Measurements from ENCODE around the gene PRMT2. TPM values are rescaled to one million over a fixed set of nuclear protein-coding genes. Genes with fewer than 3 reads are reported as not detected.

Gene PRMT2
- 10 to 100 TPM; 69.8 to 71.6 TPM for total RNA-seq
- polyA plus RNA-seq = 287 TPM

- H3K4me1 Mint-ChIP-seq = peaks cover 58 to 77% (median 74%) of the 10 kb centered on the region in 3 donors
- ChIA-PET POLR2A (interaction anchor here (0.8 to 4.2 kb wide), 9 partner anchors 9 to 310 kb away, joined by 3 to 24 read pairs (median 3); partner anchors contain the start of gene DIP2A), CTCF (interaction anchor here (0.9 to 4.1 kb wide), 10 partner anchors 9 to 178 kb away, joined by 3 to 17 read pairs (median 4); partner anchors contain the start of gene S100B)
- peak; percentile 97 to 99 (median 98) for DNase-seq
- H3K4me3 Mint-ChIP-seq = peak within 1 kb of the TSS; percentile 93 to 98 (median 95)
- H3K9me3 ChIP-seq (ENCODE audit: low read length) = no peaks in the 10 kb centered on the region
- peaks cover 5 to 33% (median 14%) of the 10 kb centered on the region in 3 donors for H3K36me3 Mint-ChIP-seq
- no peaks in the 10 kb centered on the region for H3K27me3 ChIP-seq (ENCODE audit: insufficient read depth, low read length, poor library complexity, severe bottlenecking)
- no peaks in the 10 kb centered on the region for H3K36me3 ChIP-seq (ENCODE audit: insufficient read depth, low read length)
- peak within 1 kb of the TSS; percentile 95 for H3K27ac ChIP-seq (ENCODE audit: low read depth, low read length)
- H3K4me1 ChIP-seq (ENCODE audit: insufficient read depth, low read length) = peaks cover 73% of the 10 kb centered on the region
- no peaks in the 10 kb centered on the region for H3K9me3 Mint-ChIP-seq
- H3K27me3 Mint-ChIP-seq = peaks cover 1 to 7% of the 10 kb centered on the region in 2 donors
- peak within 1 kb of the TSS; percentile 87 for H3K4me3 ChIP-seq (ENCODE audit: low read length)
- H3K27ac Mint-ChIP-seq = peak within 1 kb of the TSS; percentile 86 to 100 (median 98)
Measured at GRCh38 chr21:46635324-46636180, at the start of gene PRMT2. Gene PRMT2, plus strand, starts transcription at chr21:46635674. Its CDS starts 1,278 bp downstream, at chr21:46636952.

GRCh38 chr21:46594276-46594675 is 41.2 kb upstream of the PRMT2 start:
- Histone ChIP-seq H3K27me3 (ENCODE audit: insufficient read depth, low read length, poor library complexity, severe bottlenecking) (no peaks in the 10 kb centered on the region), H3K4me3 (ENCODE audit: low read length) (no peak overlapping the region), H3K36me3 (ENCODE audit: insufficient read depth, low read length) (no peaks in the 10 kb centered on the region), H3K9me3 (ENCODE audit: low read length) (peaks cover 3% of the 10 kb centered on the region), H3K4me1 (ENCODE audit: insufficient read depth, low read length) (peaks cover 10% of the 10 kb centered on the region), H3K27ac (ENCODE audit: low read depth, low read length) (no peak overlapping the region)
- POLR2A ChIA-PET = no interaction called here
- Mint-ChIP-seq H3K27me3 (no peaks in the 10 kb centered on the region), H3K36me3 (peaks cover 0 to 32% (median 0%) of the 10 kb centered on the region in 3 donors), H3K4me1 (peaks cover 1 to 2% (median 2%) of the 10 kb centered on the region in 3 donors), H3K4me3 (no peak overlapping the region), H3K9me3 (peaks cover 10 to 38% (median 35%) of the 10 kb centered on the region in 5 donors), H3K27ac (no peak overlapping the region)
- DNase-seq = no peak
- CTCF ChIA-PET = no interaction called here

DNA sequence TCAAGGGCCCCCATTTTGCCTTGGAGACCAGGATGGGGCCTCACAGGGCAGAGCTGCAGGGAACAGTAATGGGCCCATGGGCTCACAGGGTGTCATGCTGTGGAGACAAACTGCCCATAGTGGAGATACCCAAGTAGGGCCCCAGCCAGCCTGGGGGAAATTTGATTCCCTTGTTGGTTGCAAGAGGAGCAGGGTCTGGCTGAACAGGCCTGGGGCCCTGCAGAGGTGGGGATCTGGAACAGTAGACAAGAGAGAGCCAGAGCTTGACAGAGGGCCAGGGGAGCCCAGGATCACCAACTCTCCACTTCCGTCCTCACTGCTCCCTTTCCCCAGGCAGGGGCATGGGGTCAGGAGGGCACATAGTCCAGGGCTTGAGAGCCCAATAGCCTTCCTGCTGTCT is 39.3 kb upstream of the PRMT2 start:
- Histone ChIP-seq H3K4me3 (ENCODE audit: low read length) (no peak overlapping the region), H3K9me3 (ENCODE audit: low read length) (peaks cover 3% of the 10 kb centered on the region), H3K27ac (ENCODE audit: low read depth, low read length) (no peak overlapping the region), H3K4me1 (ENCODE audit: insufficient read depth, low read length) (peaks cover 13% of the 10 kb centered on the region), H3K27me3 (ENCODE audit: insufficient read depth, low read length, poor library complexity, severe bottlenecking) (no peaks in the 10 kb centered on the region), H3K36me3 (ENCODE audit: insufficient read depth, low read length) (no peaks in the 10 kb centered on the region)
- Mint-ChIP-seq H3K9me3 (peaks cover 0 to 22% (median 19%) of the 10 kb centered on the region in 5 donors), H3K4me3 (no peak overlapping the region), H3K27me3 (no peaks in the 10 kb centered on the region), H3K4me1 (peaks cover 0 to 12% (median 4%) of the 10 kb centered on the region in 3 donors), H3K27ac (no peak overlapping the region), H3K36me3 (peaks cover 0 to 14% (median 0%) of the 10 kb centered on the region in 3 donors)
- ChIA-PET CTCF (no interaction called here), POLR2A (no interaction called here)
- no peak for DNase-seq

DNA sequence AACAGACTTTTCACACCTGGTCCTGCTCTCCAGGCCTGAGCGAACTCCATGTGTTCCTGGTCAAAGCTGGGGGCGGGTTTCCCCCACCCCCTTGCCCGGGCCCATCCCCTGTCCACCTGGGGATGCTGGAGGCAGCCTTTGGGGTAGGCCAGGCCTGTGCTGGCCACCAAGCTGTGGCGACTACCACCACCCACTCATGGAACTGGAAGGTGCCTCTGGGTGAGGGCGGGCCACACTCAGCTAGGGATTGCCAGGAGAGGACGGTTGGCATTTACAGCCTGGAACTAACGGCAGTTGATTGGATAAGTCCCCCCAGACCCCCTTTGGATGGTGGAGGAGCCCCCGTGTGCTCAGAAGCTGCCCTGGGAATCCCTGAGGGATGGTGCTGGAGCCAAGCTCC is 38.4 kb upstream of the PRMT2 start:
- ChIA-PET POLR2A (no interaction called here), CTCF (no interaction called here)
- H3K4me3 Mint-ChIP-seq = no peak overlapping the region
- peaks cover 0 to 15% (median 12%) of the 10 kb centered on the region in 5 donors for H3K9me3 Mint-ChIP-seq
- Histone ChIP-seq H3K4me1 (ENCODE audit: insufficient read depth, low read length) (peaks cover 13% of the 10 kb centered on the region), H3K9me3 (ENCODE audit: low read length) (peaks cover 3% of the 10 kb centered on the region), H3K4me3 (ENCODE audit: low read length) (no peak overlapping the region), H3K36me3 (ENCODE audit: insufficient read depth, low read length) (no peaks in the 10 kb centered on the region), H3K27ac (ENCODE audit: low read depth, low read length) (no peak overlapping the region), H3K27me3 (ENCODE audit: insufficient read depth, low read length, poor library complexity, severe bottlenecking) (no peaks in the 10 kb centered on the region)
- H3K4me1 Mint-ChIP-seq = peaks cover 0 to 12% (median 7%) of the 10 kb centered on the region in 3 donors
- no peaks in the 10 kb centered on the region for H3K27me3 Mint-ChIP-seq
- peak overlapping the region in 1 of 8 donors; percentile 60 for H3K27ac Mint-ChIP-seq
- H3K36me3 Mint-ChIP-seq = peaks cover 0 to 12% (median 0%) of the 10 kb centered on the region in 3 donors
- no peak for DNase-seq

DNA sequence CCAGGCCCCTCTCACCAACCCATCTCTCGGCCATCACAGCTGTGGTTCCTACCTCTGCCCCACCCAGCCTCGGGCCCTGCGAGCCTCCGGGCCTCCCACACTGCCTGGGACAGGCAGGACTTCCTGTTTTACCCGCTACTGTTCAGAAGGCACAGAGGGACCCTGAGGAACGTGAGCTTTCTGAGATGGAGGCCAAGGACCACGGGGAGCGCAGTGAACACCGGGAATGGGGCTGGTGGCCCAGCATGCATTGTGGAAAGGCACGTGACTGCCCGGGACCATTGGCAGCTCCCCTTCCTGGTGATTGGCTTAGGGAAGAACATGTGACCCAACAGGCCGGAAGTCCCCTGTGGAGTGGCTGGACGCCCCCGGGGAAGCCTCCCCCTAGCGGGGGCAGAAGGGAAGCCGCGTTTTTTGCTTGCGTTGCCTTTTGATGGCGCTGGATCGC is 37.6 kb upstream of the PRMT2 start:
- DNase-seq = no peak
- Histone ChIP-seq H3K4me1 (ENCODE audit: insufficient read depth, low read length) (peaks cover 13% of the 10 kb centered on the region), H3K36me3 (ENCODE audit: insufficient read depth, low read length) (no peaks in the 10 kb centered on the region), H3K27ac (ENCODE audit: low read depth, low read length) (no peak overlapping the region), H3K4me3 (ENCODE audit: low read length) (no peak overlapping the region), H3K27me3 (ENCODE audit: insufficient read depth, low read length, poor library complexity, severe bottlenecking) (no peaks in the 10 kb centered on the region), H3K9me3 (ENCODE audit: low read length) (peaks cover 3% of the 10 kb centered on the region)
- Mint-ChIP-seq H3K27ac (peak overlapping the region in 1 of 8 donors; percentile 54), H3K36me3 (peaks cover 0 to 9% (median 0%) of the 10 kb centered on the region in 3 donors), H3K4me3 (no peak overlapping the region), H3K27me3 (no peaks in the 10 kb centered on the region), H3K9me3 (peaks cover 0 to 10% (median 4%) of the 10 kb centered on the region in 5 donors), H3K4me1 (peaks cover 3 to 17% (median 8%) of the 10 kb centered on the region in 3 donors)
- CTCF ChIA-PET = no interaction called here
- POLR2A ChIA-PET = interaction anchor here (0.7 kb wide), 1 partner anchor 23 kb away, joined by 5 read pairs; no protein-coding TSS in a partner anchor

DNA sequence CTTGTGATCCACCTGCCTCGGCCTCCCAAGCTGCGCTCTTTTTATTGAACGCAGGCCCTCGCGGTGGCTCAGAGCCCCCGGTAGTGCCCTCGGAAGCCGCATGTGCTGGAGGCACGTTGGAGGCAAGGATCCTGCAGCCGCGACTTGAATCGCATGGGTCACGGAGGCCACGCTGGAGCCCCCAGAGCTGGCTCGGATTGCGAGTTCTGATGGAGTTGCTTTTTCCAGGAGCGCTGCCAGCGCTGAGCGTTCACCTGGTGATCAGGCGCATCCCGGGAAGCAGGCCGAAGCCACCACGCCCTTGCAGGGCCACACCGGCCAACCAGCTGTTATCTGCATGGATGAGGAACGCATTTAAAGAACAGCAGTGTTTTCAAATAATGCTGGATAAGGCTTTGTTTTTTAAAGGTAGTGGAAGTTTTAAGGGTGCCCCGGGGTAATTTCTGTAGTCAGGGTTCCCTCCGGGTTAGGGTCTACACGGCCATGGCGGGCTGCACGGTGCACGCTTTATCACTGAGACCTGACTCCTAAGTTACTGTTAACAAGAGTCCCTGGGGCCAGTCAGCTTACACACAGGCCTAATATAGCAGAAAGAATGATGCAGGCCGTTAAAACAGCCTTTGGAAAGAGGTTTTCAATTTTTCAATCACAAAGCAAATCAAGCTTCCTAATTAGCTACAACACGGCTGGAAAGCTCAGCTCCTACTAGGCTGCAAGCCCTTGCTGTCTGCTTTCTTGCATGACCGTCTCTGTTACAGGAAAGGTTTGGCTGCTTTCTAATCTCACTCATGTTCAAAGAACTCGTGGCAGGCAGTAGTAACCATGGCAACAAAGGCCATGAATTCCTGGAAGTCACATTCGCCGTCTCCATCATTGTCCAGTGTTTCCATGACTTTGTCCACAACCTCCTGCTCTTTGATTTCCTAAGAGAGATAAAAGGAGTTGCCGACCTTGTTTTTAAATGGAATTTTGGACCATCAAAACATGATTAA is 36.6 kb upstream of the PRMT2 start:
- CTCF ChIA-PET = no interaction called here

GRCh38 chr21:46600305-46600704 is 35.2 kb upstream of the PRMT2 start:
- no peak overlapping the region for H3K27ac ChIP-seq (ENCODE audit: low read depth, low read length)
- H3K27ac Mint-ChIP-seq = peak overlapping the region in 6 of 8 donors; percentile 11 to 75 (median 52)
- H3K4me1 ChIP-seq (ENCODE audit: insufficient read depth, low read length) = peaks cover 24% of the 10 kb centered on the region
- no peaks in the 10 kb centered on the region for H3K27me3 Mint-ChIP-seq
- H3K4me3 Mint-ChIP-seq = no peak overlapping the region
- no peak overlapping the region for H3K4me3 ChIP-seq (ENCODE audit: low read length)
- H3K4me1 Mint-ChIP-seq = peaks cover 14 to 28% (median 20%) of the 10 kb centered on the region in 3 donors
- H3K36me3 ChIP-seq (ENCODE audit: insufficient read depth, low read length) = no peaks in the 10 kb centered on the region
- peaks cover 0 to 3% (median 0%) of the 10 kb centered on the region in 5 donors for H3K9me3 Mint-ChIP-seq
- no peak for DNase-seq
- CTCF ChIA-PET = no interaction called here
- POLR2A ChIA-PET = no interaction called here
- no peaks in the 10 kb centered on the region for H3K27me3 ChIP-seq (ENCODE audit: insufficient read depth, low read length, poor library complexity, severe bottlenecking)
- H3K36me3 Mint-ChIP-seq = no peaks in the 10 kb centered on the region
- no peaks in the 10 kb centered on the region for H3K9me3 ChIP-seq (ENCODE audit: low read length)

More for the DNA sequence above, 36.6 kb upstream of the PRMT2 start:
- Histone ChIP-seq H3K4me3 (ENCODE audit: low read length) (no peak overlapping the region), H3K36me3 (ENCODE audit: insufficient read depth, low read length) (no peaks in the 10 kb centered on the region), H3K27ac (ENCODE audit: low read depth, low read length) (no peak overlapping the region), H3K9me3 (ENCODE audit: low read length) (peaks cover 3% of the 10 kb centered on the region), H3K4me1 (ENCODE audit: insufficient read depth, low read length) (peaks cover 13% of the 10 kb centered on the region), H3K27me3 (ENCODE audit: insufficient read depth, low read length, poor library complexity, severe bottlenecking) (no peaks in the 10 kb centered on the region)
- no peaks in the 10 kb centered on the region for H3K27me3 Mint-ChIP-seq
- POLR2A ChIA-PET = no interaction called here
- DNase-seq = no peak
- peak overlapping the region in 1 of 8 donors; percentile 55 for H3K27ac Mint-ChIP-seq
- H3K4me1 Mint-ChIP-seq = peaks cover 3 to 17% (median 8%) of the 10 kb centered on the region in 3 donors
- H3K4me3 Mint-ChIP-seq = no peak overlapping the region
- H3K9me3 Mint-ChIP-seq = peaks cover 0 to 6% (median 0%) of the 10 kb centered on the region in 5 donors
- peaks cover 0 to 4% (median 0%) of the 10 kb centered on the region in 3 donors for H3K36me3 Mint-ChIP-seq
